Measurements from ENCODE around the gene NSD1.

NSD1 gene

GRCh38 chr5:177228751-177229150, 95.2 kb downstream of the NSD1 start:
- no peak for DNase-seq
- no peak overlapping the region for H3K27ac ChIP-seq
- H3K36me3 ChIP-seq = no peaks in the 10 kb centered on the region
- H3K4me3 ChIP-seq (ENCODE audit: low read depth, low read length) = no peak overlapping the region
- H3K27me3 ChIP-seq (ENCODE audit: insufficient read depth, low read depth, severe bottlenecking) = no peaks in the 10 kb centered on the region
- no peak for TF ChIP-seq CTCF (IDR thresholded peaks at IDR 0.05; ENCODE audit: low read depth, low read length)
- H3K9me3 ChIP-seq (ENCODE audit: severe bottlenecking) = no peaks in the 10 kb centered on the region

GRCh38 chr5:177230660-177231059, 97.1 kb downstream of the NSD1 start:
- no peak overlapping the region for H3K4me3 ChIP-seq (ENCODE audit: low read depth, low read length)
- no peaks in the 10 kb centered on the region for H3K9me3 ChIP-seq (ENCODE audit: severe bottlenecking)
- no peak for DNase-seq
- no peaks in the 10 kb centered on the region for H3K27me3 ChIP-seq (ENCODE audit: insufficient read depth, low read depth, severe bottlenecking)
- TF ChIP-seq CTCF (IDR thresholded peaks at IDR 0.05; ENCODE audit: low read depth, low read length) = no peak
- H3K27ac ChIP-seq = no peak overlapping the region
- H3K36me3 ChIP-seq = no peaks in the 10 kb centered on the region

GRCh38 chr5:177231479-177232250, 98.1 kb downstream of the NSD1 start:
- Histone ChIP-seq H3K27ac (no peak overlapping the region), H3K9me3 (ENCODE audit: severe bottlenecking) (no peaks in the 10 kb centered on the region), H3K27me3 (ENCODE audit: insufficient read depth, low read depth, severe bottlenecking) (no peaks in the 10 kb centered on the region), H3K4me3 (ENCODE audit: low read depth, low read length) (no peak overlapping the region), H3K36me3 (no peaks in the 10 kb centered on the region; the same call in 1 of the 2 replicates)
- DNase-seq = no peak
- TF ChIP-seq CTCF (IDR thresholded peaks at IDR 0.05; ENCODE audit: low read depth, low read length) = no peak

GRCh38 chr5:177232358-177232757, 98.8 kb downstream of the NSD1 start:
- Histone ChIP-seq H3K9me3 (ENCODE audit: severe bottlenecking) (no peaks in the 10 kb centered on the region), H3K36me3 (no peaks in the 10 kb centered on the region; the same call in 1 of the 2 replicates), H3K4me3 (ENCODE audit: low read depth, low read length) (no peak overlapping the region), H3K27ac (no peak overlapping the region), H3K27me3 (ENCODE audit: insufficient read depth, low read depth, severe bottlenecking) (no peaks in the 10 kb centered on the region)
- no peak for TF ChIP-seq CTCF (IDR thresholded peaks at IDR 0.05; ENCODE audit: low read depth, low read length)
- DNase-seq = no peak

- no peak overlapping the region for H3K4me3 ChIP-seq (ENCODE audit: low read depth, low read length)
- H3K27ac ChIP-seq = no peak overlapping the region
- TF ChIP-seq CTCF (IDR thresholded peaks at IDR 0.05; ENCODE audit: low read depth, low read length) = no peak
- no peak for DNase-seq
- no peaks in the 10 kb centered on the region; the same call in 1 of the 2 replicates for H3K36me3 ChIP-seq
- no peaks in the 10 kb centered on the region for H3K27me3 ChIP-seq (ENCODE audit: insufficient read depth, low read depth, severe bottlenecking)
- no peaks in the 10 kb centered on the region for H3K9me3 ChIP-seq (ENCODE audit: severe bottlenecking)
Measured at GRCh38 chr5:177232761-177233160, 99.2 kb downstream of the NSD1 start.

GRCh38 chr5:177233206-177233605, 99.6 kb downstream of the NSD1 start:
- no peak for DNase-seq
- no peaks in the 10 kb centered on the region for H3K9me3 ChIP-seq (ENCODE audit: severe bottlenecking)
- H3K27me3 ChIP-seq (ENCODE audit: insufficient read depth, low read depth, severe bottlenecking) = no peaks in the 10 kb centered on the region
- no peak for TF ChIP-seq CTCF (IDR thresholded peaks at IDR 0.05; ENCODE audit: low read depth, low read length)
- no peaks in the 10 kb centered on the region; the same call in 1 of the 2 replicates for H3K36me3 ChIP-seq
- no peak overlapping the region for H3K4me3 ChIP-seq (ENCODE audit: low read depth, low read length)
- no peak overlapping the region for H3K27ac ChIP-seq

Data from WERI-Rb-1 (cell line).